Left lung (tissue), 10 donors: ENCODE data around the gene CFAP92. TPM values are rescaled to one million over a fixed set of nuclear protein-coding genes. Genes with fewer than 3 reads are reported as not detected.
A peak's percentile ranks its signal among the peaks of the same experiment; 100 is the strongest.
"Not testable (repeated sequence)": the region's sequence is repeated elsewhere in the genome, so short reads cannot be mapped to it uniquely, and the experiment has no call there.

Source experiments
- ATAC-seq: fragments of 200-7000 bp; cut with Tn5 transposase; one replicate; pipeline ENCODE4 v1.9.1; 2020; ENCODE audit warnings: moderate library complexity
- DNase-seq, 4 donors: peaks; one replicate each; pipeline ENCODE4 v3.0.0-alpha.2; 2013 to 2020
- H3K27ac ChIP-seq, 2 donors: fragments of 200-600 bp; sonication (generic) in 1 of 2; one replicate each; pipeline versions ENCODE4 v1.5.0 to v1.8.0; 2020 to 2021
- H3K27me3 ChIP-seq, 2 donors: fragments of 200-600 bp; sonication (generic) in 1 of 2; one replicate each; pipeline versions ENCODE4 v1.5.0 to v1.8.0; 2020 to 2021
- H3K36me3 ChIP-seq, 2 donors: fragments of 200-600 bp; sonication (generic) in 1 of 2; one replicate each; pipeline versions ENCODE4 v1.5.0 to v1.8.0; 2020 to 2021
- H3K4me1 ChIP-seq, 2 donors: fragments of 200-600 bp; one replicate each; pipeline ENCODE4 v1.8.0; 2021
- H3K4me3 ChIP-seq, 2 donors: fragments of 200-600 bp; sonication (generic) in 1 of 2; one replicate each; pipeline versions ENCODE4 v1.5.0 to v1.8.0; 2020 to 2021; ENCODE audit warnings: mild to moderate bottlenecking in 1 of 2
- H3K9me3 ChIP-seq, 2 donors: fragments of 200-600 bp; sonication (generic) in 1 of 2; one replicate each; pipeline versions ENCODE4 v1.5.0 to v1.8.0; 2020 to 2021
- CTCF ChIP-seq, 2 donors: fragments of 200-600 bp; sonication (generic) in 1 of 2; IDR thresholded peaks; one replicate each; pipeline versions ENCODE4 v1.5.0 to v1.8.0; 2021; ENCODE audit warnings: antibody characterized with exemption in 2 of 2
- intact Hi-C, 2 donors: fragments of 100-400 bp; cut with DNase I; formaldehyde crosslinking; loops; one replicate each; pipeline versions ENCODE4 v1.11.2 to v1.14.2; 2022
- polyA plus RNA-seq, 6 donors: library from polyadenylated mRNA; unstranded; fragments of 120-200 nt; gene quantifications; one replicate each; pipeline ENCODE4 v1.2.1, GENCODE V29; 2013; ENCODE audit not compliant: insufficient read length in 6 of 6
- total RNA-seq, 2 donors: library from RNA; stranded (reverse); fragmentation: NEBNext Ultra II Directional; extraction: Animal tissue kit (Norgen Biotek cat#: 25700); gene quantifications; one replicate each; pipeline ENCODE4 v1.2.1, GENCODE V29; 2021
- donor health status: DM: no; HTN: yes; CAD: no.
- donor health status: DM: no; HTN: no; CAD: no.

The CFAP92 gene
- total and polyA plus RNA-seq, 8 donors, result 1.7 to 4.4 (median 3.5) TPM

GRCh38 chr3:128867200-128868125 is 126.4 kb downstream of the CFAP92 start:
- no peaks in the 10 kb centered on the region for H3K27me3 ChIP-seq
- H3K4me3 ChIP-seq, result no peak overlapping the region
- ATAC-seq (no peak), DNase-seq (no peak)
- H3K27ac ChIP-seq, result no peak overlapping the region
- H3K4me1 ChIP-seq, result peaks cover 0 to 13% of the 10 kb centered on the region in 2 donors
- intact Hi-C loops, result no loop called here
- H3K9me3 ChIP-seq, result no peaks in the 10 kb centered on the region
- H3K36me3 ChIP-seq, result no peaks in the 10 kb centered on the region
- no peak for TF ChIP-seq CTCF (IDR thresholded peaks at IDR 0.05)

GRCh38 chr3:128864849-128865804 is 128.7 kb downstream of the CFAP92 start:
- peak overlapping the region in 1 of 2 donors; percentile 41 for H3K27ac ChIP-seq
- DNase-seq (peak in 1 of 4 donors; percentile 44), ATAC-seq (peak; percentile 42)
- intact Hi-C loops, H3K36me3 ChIP-seq, H3K4me3 ChIP-seq, H3K27me3 ChIP-seq: not testable (repeated sequence)
- peaks cover 0 to 15% of the 10 kb centered on the region in 2 donors for H3K9me3 ChIP-seq
- H3K4me1 ChIP-seq, result peaks cover 0 to 13% of the 10 kb centered on the region in 2 donors

GRCh38 chr3:128864351-128864811 is 129.5 kb downstream of the CFAP92 start:
- peaks cover 0 to 13% of the 10 kb centered on the region in 2 donors for H3K4me1 ChIP-seq
- no peak for DNase-seq
- TF ChIP-seq CTCF (IDR thresholded peaks at IDR 0.05), result no peak
- H3K4me3 ChIP-seq, result no peak overlapping the region
- peak overlapping the region in 1 of 2 donors; percentile 41 for H3K27ac ChIP-seq
- ATAC-seq, result peak; percentile 39
- intact Hi-C loops, result no loop called here
- peaks cover 0 to 3% of the 10 kb centered on the region in 2 donors for H3K36me3 ChIP-seq
- H3K27me3 ChIP-seq, result no peaks in the 10 kb centered on the region
- H3K9me3 ChIP-seq, result peaks cover 0 to 23% of the 10 kb centered on the region in 2 donors

GRCh38 chr3:128863560-128863959 is 130.3 kb downstream of the CFAP92 start:
- Histone ChIP-seq H3K4me3 (no peak overlapping the region), H3K27me3 (no peaks in the 10 kb centered on the region), H3K36me3 (peaks cover 0 to 3% of the 10 kb centered on the region in 2 donors), H3K27ac (no peak overlapping the region), H3K9me3 (peaks cover 0 to 31% of the 10 kb centered on the region in 2 donors), H3K4me1 (peaks cover 0 to 13% of the 10 kb centered on the region in 2 donors)
- no peak for DNase-seq
- no peak for ATAC-seq
- intact Hi-C loops, result no loop called here
- no peak for TF ChIP-seq CTCF (IDR thresholded peaks at IDR 0.05)

- H3K4me1 ChIP-seq, result peaks cover 0 to 13% of the 10 kb centered on the region in 2 donors
- H3K36me3 ChIP-seq, result peaks cover 0 to 3% of the 10 kb centered on the region in 2 donors
- H3K27me3 ChIP-seq, result no peaks in the 10 kb centered on the region
- peaks cover 0 to 41% of the 10 kb centered on the region in 2 donors for H3K9me3 ChIP-seq
- intact Hi-C loops, result no loop called here
- no peak for ATAC-seq
- no peak overlapping the region for H3K4me3 ChIP-seq
- no peak for TF ChIP-seq CTCF (IDR thresholded peaks at IDR 0.05)
- DNase-seq, result no peak
- no peak overlapping the region for H3K27ac ChIP-seq
These were observed 132.4 kb downstream of the CFAP92 start for GRCh38 chr3:128861491-128861890.

Other genes starting within 250 kb of the CFAP92 start
- gene ACAD9, start 114.5 kb downstream of the CFAP92 start, total RNA-seq, result 10 to 100 TPM; 38.6 to 43.2 TPM
- 10 to 100 TPM; 41.6 to 46.4 (median 44.3) TPM for gene ACAD9, start 114.5 kb downstream of the CFAP92 start, polyA plus RNA-seq
- gene EFCC1, start 7.2 kb upstream of the CFAP92 start, total RNA-seq, result 1 to 10 TPM; 2.7 to 4.9 TPM
- 10 to 100 TPM; 11.8 to 16.8 (median 14.0) TPM for gene EFCC1, start 7.2 kb upstream of the CFAP92 start, polyA plus RNA-seq
- 1 to 10 TPM in 1 of 2 donors, not detected in 1; 1.1 TPM for gene GP9, start 66.7 kb upstream of the CFAP92 start, total RNA-seq
- 1 to 10 TPM; 1.9 to 2.7 (median 2.2) TPM for gene GP9, start 66.7 kb upstream of the CFAP92 start, polyA plus RNA-seq
- gene RAB43, start 127.7 kb upstream of the CFAP92 start, total RNA-seq, result 10 to 100 TPM; 30.0 to 30.6 TPM
- 10 to 100 TPM in 4 of 6 donors, 1 to 10 TPM in 2; 5.8 to 10.5 (median 10.1) TPM for gene RAB43, start 127.7 kb upstream of the CFAP92 start, polyA plus RNA-seq
- 10 to 100 TPM; 29.1 to 37.0 TPM for gene ISY1, start 167.0 kb upstream of the CFAP92 start, total RNA-seq
- 10 to 100 TPM; 45.5 to 60.0 (median 51.4) TPM for gene ISY1, start 167.0 kb upstream of the CFAP92 start, polyA plus RNA-seq
- 100 to 1,000 TPM; 221 to 319 TPM for gene CNBP, start 189.8 kb upstream of the CFAP92 start, total RNA-seq
- gene CNBP, start 189.8 kb upstream of the CFAP92 start, polyA plus RNA-seq, result 100 to 1,000 TPM; 386 to 450 (median 422) TPM